Neural cell (in vitro differentiated cells): ENCODE measurements around the gene CREB3L2.

ENCODE experiments used
- EP300 ChIP-seq: fragments of 450-650 bp; conservative IDR thresholded peaks from 2 replicates; pipeline ENCODE4 v1.6.1; 2014; ENCODE audit warnings: antibody characterized with exemption, mild to moderate bottlenecking, moderate library complexity; ENCODE audit not compliant: poor library complexity, severe bottlenecking
- EZH2 ChIP-seq: fragments of 200-600, 300-800 bp; shearing (Covaris generic), sonication (generic); IDR thresholded peaks from 2 replicates; pipeline ENCODE4 v1.6.1; 2014; ENCODE audit warnings: antibody characterized with exemption, low read length, borderline replicate concordance, mild to moderate bottlenecking; ENCODE audit not compliant: insufficient read depth, poor library complexity, severe bottlenecking
- POLR2AphosphoS5 ChIP-seq: IDR thresholded peaks from 2 replicates; pipeline ENCODE4 v1.6.1; 2012
- TAF1 ChIP-seq: IDR thresholded peaks from 2 replicates; pipeline ENCODE4 v1.6.1; 2012; ENCODE audit warnings: low read depth
- TF ChIP-seq, protein P1 (sequence below): fragments of 450-650 bp; IDR thresholded peaks from 2 replicates; pipeline ENCODE4 v1.5.1; 2014; ENCODE audit warnings: antibody characterized with exemption, mild to moderate bottlenecking, moderate library complexity; ENCODE audit not compliant: poor library complexity, severe bottlenecking
- TF ChIP-seq, protein P2 (sequence below): IDR thresholded peaks from 2 replicates; pipeline ENCODE4 v1.6.1; 2012; ENCODE audit warnings: borderline replicate concordance

DNA sequence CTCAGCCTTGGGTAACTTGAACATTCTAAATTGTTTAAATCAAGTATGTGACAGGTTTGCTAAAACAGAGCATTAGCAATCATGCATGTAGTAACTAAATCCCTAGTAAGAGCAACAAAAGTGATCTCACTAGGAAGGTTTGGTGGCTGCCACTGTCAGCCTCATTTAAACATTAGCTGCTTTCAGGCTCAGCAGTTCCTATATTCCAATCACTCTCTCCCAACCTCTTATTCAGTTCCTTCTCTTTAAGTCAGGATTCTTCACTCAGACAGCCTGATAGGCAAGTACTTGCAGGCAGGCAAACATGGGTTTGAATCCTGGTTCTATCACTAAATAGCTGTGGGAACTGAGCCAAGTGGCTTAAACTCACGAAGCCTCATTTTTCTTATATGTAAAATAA lies 3.6 kb downstream of the CREB3L2 start:
- no peak for TF ChIP-seq EZH2
- TF ChIP-seq, protein P1, sequence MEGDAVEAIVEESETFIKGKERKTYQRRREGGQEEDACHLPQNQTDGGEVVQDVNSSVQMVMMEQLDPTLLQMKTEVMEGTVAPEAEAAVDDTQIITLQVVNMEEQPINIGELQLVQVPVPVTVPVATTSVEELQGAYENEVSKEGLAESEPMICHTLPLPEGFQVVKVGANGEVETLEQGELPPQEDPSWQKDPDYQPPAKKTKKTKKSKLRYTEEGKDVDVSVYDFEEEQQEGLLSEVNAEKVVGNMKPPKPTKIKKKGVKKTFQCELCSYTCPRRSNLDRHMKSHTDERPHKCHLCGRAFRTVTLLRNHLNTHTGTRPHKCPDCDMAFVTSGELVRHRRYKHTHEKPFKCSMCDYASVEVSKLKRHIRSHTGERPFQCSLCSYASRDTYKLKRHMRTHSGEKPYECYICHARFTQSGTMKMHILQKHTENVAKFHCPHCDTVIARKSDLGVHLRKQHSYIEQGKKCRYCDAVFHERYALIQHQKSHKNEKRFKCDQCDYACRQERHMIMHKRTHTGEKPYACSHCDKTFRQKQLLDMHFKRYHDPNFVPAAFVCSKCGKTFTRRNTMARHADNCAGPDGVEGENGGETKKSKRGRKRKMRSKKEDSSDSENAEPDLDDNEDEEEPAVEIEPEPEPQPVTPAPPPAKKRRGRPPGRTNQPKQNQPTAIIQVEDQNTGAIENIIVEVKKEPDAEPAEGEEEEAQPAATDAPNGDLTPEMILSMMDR: no peak
- TF ChIP-seq, protein P2, sequence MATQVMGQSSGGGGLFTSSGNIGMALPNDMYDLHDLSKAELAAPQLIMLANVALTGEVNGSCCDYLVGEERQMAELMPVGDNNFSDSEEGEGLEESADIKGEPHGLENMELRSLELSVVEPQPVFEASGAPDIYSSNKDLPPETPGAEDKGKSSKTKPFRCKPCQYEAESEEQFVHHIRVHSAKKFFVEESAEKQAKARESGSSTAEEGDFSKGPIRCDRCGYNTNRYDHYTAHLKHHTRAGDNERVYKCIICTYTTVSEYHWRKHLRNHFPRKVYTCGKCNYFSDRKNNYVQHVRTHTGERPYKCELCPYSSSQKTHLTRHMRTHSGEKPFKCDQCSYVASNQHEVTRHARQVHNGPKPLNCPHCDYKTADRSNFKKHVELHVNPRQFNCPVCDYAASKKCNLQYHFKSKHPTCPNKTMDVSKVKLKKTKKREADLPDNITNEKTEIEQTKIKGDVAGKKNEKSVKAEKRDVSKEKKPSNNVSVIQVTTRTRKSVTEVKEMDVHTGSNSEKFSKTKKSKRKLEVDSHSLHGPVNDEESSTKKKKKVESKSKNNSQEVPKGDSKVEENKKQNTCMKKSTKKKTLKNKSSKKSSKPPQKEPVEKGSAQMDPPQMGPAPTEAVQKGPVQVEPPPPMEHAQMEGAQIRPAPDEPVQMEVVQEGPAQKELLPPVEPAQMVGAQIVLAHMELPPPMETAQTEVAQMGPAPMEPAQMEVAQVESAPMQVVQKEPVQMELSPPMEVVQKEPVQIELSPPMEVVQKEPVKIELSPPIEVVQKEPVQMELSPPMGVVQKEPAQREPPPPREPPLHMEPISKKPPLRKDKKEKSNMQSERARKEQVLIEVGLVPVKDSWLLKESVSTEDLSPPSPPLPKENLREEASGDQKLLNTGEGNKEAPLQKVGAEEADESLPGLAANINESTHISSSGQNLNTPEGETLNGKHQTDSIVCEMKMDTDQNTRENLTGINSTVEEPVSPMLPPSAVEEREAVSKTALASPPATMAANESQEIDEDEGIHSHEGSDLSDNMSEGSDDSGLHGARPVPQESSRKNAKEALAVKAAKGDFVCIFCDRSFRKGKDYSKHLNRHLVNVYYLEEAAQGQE: no peak
- no peak for TF ChIP-seq TAF1
- no peak for TF ChIP-seq POLR2AphosphoS5
- TF ChIP-seq EP300: no peak
